H7 (cell line): ENCODE results near the gene GPI. TPM values are rescaled to one million over a fixed set of nuclear protein-coding genes. Genes with fewer than 3 reads are reported as not detected.
"Not testable (repeated sequence)": the region's sequence is repeated elsewhere in the genome, so short reads cannot be mapped to it uniquely, and the experiment has no call there.

ENCODE experiments used
- DNase-seq: peaks from one replicate; pipeline ENCODE4 v3.0.0; 2012
- H3K27me3 ChIP-seq: 2 replicates; pipeline ENCODE4 v1.6.0; 2011; ENCODE audit warnings: mild to moderate bottlenecking, low read length; ENCODE audit not compliant: control insufficient read depth, insufficient read depth
- H3K36me3 ChIP-seq: replicated peaks from 2 replicates; pipeline ENCODE4 v1.5.1; 2011; ENCODE audit warnings: low read length; ENCODE audit not compliant: control insufficient read depth, insufficient read depth
- H3K4me3 ChIP-seq: 2 replicates; pipeline ENCODE4 v1.5.1; 2011; ENCODE audit warnings: low read depth, mild to moderate bottlenecking, control low read depth, low read length, moderate library complexity; ENCODE audit not compliant: insufficient read depth
- total RNA-seq: library from RNA; depleted of rRNA; stranded (reverse); fragments of >200 nt; shearing (Covaris generic); gene quantifications from 2 replicates; pipeline ENCODE4 v1.2.3, GENCODE V29; 2014

GPI gene
- total RNA-seq, 1 experiment from 2014 or later: 192 TPM

DNA sequence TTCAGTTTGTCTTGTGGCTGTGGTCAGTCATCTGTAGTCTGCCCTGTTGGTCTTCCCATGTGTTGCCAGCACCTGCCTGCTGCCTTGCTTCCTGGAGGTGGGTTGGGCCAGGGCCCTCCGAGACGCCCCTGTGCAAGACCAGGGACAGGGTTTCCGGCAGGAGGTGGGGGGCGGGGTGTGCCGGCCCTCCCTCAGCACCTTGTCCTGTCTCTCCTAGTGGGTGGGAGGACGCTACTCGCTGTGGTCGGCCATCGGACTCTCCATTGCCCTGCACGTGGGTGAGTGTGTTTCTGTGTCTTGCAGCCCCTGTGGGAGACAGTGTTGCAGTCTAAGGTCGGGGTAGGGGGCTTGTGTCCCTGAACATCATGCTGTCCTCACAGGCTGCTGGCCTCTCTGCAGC, 28.0 kb downstream of the GPI start:
- DNase-seq: no peak
- no peak overlapping the region for H3K4me3 ChIP-seq
- peaks cover 37% of the 10 kb centered on the region for H3K36me3 ChIP-seq
- no peaks in the 10 kb centered on the region for H3K27me3 ChIP-seq

DNA sequence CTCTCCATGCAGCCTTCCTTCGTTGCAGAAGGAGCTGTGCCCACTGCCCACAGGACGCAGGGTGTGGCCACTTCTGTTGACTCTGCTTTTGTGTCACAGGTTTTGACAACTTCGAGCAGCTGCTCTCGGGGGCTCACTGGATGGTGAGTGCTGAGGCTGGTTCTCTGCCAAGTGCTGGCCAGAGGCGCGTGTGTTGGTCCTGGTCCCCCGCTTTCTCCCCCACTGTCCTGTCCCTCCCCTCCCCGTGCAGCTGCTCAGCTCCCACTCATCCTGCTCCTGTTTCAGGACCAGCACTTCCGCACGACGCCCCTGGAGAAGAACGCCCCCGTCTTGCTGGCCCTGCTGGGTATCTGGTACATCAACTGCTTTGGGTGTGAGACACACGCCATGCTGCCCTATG, 28.6 kb downstream of the GPI start:
- DNase-seq: no peak
- Histone ChIP-seq H3K27me3 (no peaks in the 10 kb centered on the region), H3K4me3 (no peak overlapping the region), H3K36me3 (peaks cover 36% of the 10 kb centered on the region)

DNA sequence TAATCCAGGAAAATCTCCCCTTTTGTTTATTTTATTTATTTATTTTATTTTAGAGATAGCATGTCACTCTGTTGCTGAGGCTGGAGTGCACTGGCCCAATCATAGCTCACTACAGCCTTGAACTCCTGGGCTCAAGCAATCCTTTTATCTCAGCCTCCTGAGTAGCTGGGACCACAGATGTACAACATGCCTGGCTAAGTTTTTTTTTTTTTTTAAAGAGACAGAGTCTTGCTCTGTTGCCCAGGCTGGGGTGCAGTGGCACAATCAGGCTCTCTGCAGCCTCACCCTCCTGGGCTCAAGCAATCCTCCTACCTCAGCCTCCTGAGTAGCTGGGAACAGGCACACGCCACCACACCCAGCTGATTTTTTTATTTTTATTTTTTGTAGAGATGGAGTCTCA, 32.9 kb downstream of the GPI start:
- no peak overlapping the region for H3K4me3 ChIP-seq
- H3K36me3 ChIP-seq: peaks cover 33% of the 10 kb centered on the region
- no peaks in the 10 kb centered on the region for H3K27me3 ChIP-seq
- DNase-seq: no peak

DNA sequence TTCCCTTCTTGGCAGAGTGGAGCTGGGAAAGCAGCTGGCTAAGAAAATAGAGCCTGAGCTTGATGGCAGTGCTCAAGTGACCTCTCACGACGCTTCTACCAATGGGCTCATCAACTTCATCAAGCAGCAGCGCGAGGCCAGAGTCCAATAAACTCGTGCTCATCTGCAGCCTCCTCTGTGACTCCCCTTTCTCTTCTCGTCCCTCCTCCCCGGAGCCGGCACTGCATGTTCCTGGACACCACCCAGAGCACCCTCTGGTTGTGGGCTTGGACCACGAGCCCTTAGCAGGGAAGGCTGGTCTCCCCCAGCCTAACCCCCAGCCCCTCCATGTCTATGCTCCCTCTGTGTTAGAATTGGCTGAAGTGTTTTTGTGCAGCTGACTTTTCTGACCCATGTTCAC, 34.9 kb downstream of the GPI start:
- Histone ChIP-seq H3K27me3 (no peaks in the 10 kb centered on the region), H3K36me3 (peaks cover 25% of the 10 kb centered on the region), H3K4me3 (no peak overlapping the region)
- no peak for DNase-seq

DNA sequence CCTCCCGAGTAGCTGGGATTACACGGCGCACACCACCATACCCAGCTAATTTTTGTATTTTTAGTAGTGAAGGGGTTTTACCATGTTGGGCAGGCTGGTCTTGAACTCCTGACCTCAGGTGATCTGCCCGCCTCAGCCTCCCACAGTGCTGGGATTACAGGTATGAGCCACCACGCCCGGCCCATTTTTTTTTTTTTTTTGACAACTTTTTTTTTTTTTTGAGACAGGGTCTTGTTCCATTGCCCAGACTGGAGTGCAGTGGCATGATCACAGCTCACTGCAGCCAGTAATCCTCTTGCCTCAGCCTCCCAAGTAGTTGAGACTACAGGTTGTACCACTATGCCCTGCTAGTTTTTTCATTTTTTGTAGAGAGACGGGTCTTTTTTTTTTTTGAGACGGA, 35.8 kb downstream of the GPI start:
- H3K4me3 ChIP-seq, DNase-seq, H3K27me3 ChIP-seq: not testable (repeated sequence)
- peaks cover 20% of the 10 kb centered on the region for H3K36me3 ChIP-seq

DNA sequence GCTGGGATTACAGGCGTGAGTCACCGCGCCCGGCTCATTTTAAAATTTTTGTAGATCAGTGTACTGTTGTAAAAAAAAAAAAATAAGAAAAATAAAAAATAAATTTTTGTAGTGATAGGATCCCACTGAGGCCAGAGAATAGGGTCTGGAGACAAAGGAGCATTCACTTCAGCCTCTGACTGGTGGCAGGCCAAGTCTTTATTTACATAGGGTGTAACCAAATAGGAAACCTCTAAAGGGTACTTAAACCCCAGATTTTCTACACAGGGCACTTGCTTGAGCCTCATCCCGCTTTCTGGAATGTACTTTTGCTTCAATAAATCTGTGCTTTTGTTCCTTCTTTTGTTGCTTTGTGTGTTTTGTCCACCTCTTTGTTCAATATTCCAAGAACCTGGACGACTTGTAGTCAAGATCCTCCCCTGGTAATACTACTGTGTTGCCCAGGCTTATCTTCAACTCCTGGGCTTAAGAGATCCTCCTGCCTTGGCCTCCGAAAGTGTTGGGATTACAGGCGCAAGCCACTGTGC, 37.1 kb downstream of the GPI start:
- Histone ChIP-seq H3K27me3 (no peaks in the 10 kb centered on the region), H3K36me3 (peaks cover 16% of the 10 kb centered on the region), H3K4me3 (no peak overlapping the region)
- no peak for DNase-seq

DNA sequence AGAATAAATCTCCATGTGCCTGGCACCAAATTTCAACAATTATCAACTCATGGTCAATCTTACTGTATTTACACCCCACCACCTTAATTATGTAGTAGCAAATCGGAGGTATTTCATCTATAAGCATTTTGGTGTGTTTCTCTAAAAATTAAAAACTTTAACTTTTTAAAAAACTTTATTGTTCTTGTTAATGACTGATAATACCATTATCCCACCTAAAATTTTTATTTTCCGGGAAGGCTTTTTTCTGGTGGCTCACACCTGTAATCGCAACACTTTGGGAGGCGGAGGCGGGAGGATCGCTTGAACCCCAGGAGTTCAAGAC, 38.8 kb downstream of the GPI start:
- no peaks in the 10 kb centered on the region for H3K27me3 ChIP-seq
- no peak for DNase-seq
- H3K4me3 ChIP-seq: peak overlapping the region; percentile 100
- peaks cover 14% of the 10 kb centered on the region for H3K36me3 ChIP-seq

DNA sequence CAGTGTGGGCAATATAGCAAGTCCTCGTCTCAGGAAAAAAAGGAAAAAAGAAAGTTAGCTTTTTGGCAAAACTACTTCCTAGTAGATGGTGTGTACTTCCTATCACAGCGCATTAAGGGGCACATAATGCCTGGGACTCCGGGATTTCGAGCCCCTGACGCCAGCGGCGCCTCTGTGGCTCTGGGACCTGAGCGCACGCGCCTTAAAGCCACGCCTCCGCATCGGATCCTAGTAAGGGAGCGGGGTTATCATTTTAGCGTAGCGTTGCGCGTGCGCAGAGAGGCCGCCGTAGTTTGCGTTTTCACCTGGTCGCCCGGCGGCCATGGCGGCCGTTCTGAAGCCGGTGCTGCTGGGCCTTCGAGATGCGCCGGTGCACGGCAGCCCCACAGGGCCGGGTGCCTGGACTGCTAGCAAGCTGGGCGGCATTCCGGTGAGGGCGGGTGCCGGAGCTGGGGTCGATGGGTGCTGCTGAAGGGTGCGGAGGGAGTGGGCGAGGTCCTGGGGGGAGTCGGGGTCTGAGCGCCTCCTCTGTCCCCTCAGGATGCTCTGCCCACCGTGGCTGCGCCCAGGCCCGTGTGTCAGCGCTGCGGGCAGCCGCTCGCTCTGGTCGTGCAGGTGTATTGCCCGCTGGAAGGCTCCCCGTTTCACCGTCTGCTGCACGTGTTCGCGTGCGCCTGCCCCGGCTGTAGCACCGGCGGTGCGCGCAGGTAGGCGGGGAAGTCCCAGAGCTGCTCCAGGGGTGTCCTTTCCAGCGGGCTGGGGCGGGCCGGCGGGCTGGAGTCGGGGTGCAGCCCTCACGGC, 39.3 kb downstream of the GPI start, which contains the start of gene PDCD2L:
Gene PDCD2L (plus strand): TSS at position 291 of the 801 bp plus-strand sequence. CDS start 32 bp downstream, at position 323.
- DNase-seq: peak; percentile 98
- no peaks in the 10 kb centered on the region for H3K27me3 ChIP-seq
- H3K4me3 ChIP-seq: peak within 1 kb of the TSS; percentile 100
- H3K36me3 ChIP-seq: peaks cover 14% of the 10 kb centered on the region

DNA sequence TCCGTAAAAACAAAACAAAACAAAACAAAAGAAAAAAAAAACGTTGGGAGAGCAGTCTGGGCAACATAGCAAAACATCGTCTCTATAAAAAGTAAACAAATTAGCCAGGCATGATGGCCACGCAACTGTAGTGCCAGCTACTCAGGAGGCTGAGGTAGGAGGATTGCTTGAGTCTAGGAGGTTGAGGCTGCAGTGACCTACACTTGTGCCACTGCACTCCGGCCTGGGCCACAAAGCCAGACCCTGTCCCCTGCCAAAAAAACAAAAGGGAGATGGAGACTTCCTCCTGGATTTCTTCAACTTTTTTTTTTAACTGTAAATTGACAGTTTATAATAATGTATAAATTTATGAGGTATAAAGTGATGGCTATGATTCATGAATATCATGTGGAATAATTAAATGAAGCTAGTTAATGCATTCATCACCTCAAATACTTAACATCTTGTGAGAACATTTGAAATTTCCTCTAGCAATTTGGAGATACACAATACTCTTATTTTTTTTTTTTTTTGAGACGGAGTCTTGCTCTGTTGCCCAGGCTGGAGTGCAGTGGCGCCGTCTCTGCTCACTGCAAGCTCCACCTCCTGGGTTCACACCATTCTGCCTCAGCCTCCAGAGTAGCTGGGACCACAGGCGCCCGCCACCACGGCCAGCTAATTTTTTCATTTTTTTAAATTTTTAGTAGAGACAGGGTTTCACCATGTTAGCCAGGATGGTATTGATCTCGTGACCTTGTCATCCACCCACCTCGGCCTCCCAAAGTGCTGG, 41.1 kb downstream of the GPI start:
- H3K4me3 ChIP-seq: no peak overlapping the region

DNA sequence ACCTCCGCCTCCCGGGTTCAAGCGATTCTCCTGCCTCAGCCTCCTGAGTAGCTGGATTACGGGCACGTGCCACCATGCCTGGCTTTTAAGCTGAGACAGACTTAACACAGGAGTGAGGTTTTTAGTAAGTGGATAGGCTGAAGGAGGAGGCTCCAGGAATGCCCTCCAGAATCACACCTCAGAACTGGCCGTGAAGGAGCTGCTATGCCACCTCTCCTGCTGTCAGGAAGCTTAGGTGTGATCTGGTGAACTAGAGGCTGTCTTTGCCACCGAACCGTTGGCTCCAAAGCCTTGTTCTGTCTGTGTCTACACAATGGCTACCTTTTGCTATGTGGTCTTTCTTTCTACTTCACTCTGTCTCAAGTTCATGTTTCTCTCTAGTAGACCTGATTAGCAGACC, 43.4 kb downstream of the GPI start:
- Histone ChIP-seq H3K36me3 (peaks cover 15% of the 10 kb centered on the region), H3K4me3 (no peak overlapping the region), H3K27me3 (no peaks in the 10 kb centered on the region)
- DNase-seq: no peak

More for the DNA sequence above, 41.1 kb downstream of the GPI start:
- Histone ChIP-seq H3K27me3 (no peaks in the 10 kb centered on the region), H3K36me3 (peaks cover 13% of the 10 kb centered on the region)
- no peak for DNase-seq

DNA sequence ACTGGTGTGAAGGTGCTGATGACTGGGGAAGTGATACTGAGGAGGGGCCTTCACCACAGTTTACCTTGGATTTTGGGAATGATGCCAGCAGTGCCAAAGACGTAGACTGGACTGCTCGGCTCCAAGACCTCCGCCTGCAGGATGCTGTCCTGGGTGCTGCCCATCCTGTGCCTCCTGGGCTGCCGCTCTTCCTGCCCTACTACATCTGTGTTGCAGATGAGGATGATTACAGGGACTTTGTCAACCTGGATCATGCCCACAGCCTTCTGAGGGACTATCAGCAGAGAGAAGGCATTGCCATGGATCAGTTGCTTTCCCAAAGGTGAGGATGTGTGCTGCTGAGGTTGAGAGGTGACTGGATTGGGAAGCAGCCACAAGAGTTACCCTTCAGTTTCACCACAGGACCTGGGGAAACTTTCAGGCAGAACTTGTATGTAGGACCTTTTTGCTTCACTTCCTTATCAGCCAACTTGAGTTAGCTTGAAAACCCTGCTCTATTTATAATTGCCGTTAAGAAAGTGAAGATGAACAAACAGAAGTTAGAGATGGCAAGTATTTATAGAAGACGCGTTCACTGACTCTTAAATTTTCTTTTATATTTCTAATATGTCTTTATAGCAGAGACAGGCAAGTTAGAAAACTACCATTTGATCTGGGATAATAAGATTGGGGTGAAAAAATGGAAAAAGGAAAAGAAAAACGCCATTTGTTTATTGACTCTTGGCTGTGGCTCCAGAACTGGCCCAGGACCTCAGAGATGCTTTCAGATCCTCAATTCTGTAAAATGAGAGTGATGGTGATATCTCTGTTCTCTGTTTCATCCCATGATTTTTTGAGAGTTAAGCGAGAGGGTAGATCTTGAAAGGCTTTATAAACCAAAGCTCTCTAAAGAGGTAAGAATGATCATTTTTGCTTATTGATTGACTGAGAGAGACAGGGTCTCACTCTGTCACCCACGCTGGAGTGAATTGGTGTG, 44.5 kb downstream of the GPI start:
- no peak for DNase-seq
- Histone ChIP-seq H3K27me3 (no peaks in the 10 kb centered on the region), H3K36me3 (peaks cover 19% of the 10 kb centered on the region), H3K4me3 (no peak overlapping the region)

DNA sequence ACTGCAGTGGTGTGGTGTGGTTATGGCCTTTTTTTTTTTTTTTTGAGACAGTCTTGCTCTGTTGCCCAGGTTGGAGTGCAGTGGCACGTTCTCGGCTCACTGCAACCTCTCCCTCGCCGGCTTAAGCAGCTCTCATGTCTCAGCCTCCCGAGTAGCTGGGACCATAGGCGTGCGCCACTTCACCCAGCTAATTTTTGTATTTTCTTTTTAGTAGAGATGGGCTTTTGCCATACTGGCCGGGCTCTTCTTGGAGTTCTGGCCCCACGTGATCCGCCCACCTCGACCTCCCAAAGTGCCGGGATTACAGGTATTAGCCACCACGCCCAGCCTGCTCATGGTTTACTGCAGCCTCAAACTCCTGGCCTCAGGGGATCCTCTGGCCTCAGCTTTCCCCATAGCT, 46.2 kb downstream of the GPI start:
- Histone ChIP-seq H3K4me3 (no peak overlapping the region), H3K27me3 (no peaks in the 10 kb centered on the region), H3K36me3 (peaks cover 26% of the 10 kb centered on the region)
- no peak for DNase-seq

DNA sequence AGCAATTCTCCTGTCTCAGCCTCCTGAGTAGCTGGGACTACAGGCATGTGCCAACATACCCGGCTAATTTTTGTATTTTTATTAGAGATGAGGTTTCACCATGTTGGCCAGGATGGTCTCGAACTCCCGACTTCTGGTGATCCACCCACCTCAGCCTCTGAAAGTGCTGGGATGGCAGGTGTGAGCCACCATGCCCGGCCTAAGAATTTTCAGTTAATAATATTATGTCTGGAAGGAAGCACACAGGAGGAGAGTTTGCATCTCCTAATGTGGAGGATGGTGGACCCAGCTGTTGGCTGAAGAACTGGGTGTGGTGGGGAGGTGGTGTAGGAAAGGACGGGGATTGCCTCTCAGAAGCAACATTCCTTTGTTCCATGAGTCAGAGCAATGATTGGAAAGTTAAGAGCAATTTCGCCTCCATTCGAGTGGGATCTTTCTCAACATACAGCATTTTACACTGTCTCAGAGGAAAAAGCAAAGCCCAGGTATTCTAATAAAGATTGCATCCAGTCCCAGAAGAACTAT, 51.1 kb downstream of the GPI start:
- Histone ChIP-seq H3K36me3 (peaks cover 17% of the 10 kb centered on the region), H3K27me3 (no peaks in the 10 kb centered on the region), H3K4me3 (no peak overlapping the region)
- no peak for DNase-seq

DNA sequence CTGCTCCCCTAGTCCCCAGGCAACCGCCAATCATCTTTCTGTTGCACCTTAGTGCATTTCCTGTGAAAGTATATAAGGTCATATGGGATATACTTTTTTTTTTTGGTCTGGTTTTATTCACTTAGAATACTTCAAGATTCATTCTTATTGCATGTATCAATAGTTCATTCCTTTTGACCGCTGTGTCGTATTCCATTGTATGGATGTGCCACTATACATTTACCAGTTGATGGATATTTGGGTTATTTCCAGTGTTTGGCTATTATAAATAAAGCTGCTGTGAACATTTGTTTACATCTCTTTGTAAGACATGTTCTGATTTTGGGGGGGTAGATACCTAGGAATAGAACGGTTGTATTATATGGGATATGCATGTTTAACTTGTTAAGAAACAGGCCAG, 53.3 kb downstream of the GPI start:
- H3K4me3 ChIP-seq: no peak overlapping the region
- peaks cover 17% of the 10 kb centered on the region for H3K36me3 ChIP-seq
- no peak for DNase-seq
- H3K27me3 ChIP-seq: no peaks in the 10 kb centered on the region
